GM23248 (cell line): ENCODE data around the gene INSL3.

Experiments
- EZH2 ChIP-seq: fragments of 200-600 bp; sonication (generic); IDR thresholded peaks from 2 replicates; pipeline ENCODE4 v1.6.1; 2018; ENCODE audit warnings: antibody characterized with exemption, mild to moderate bottlenecking; ENCODE audit not compliant: insufficient read depth, poor library complexity, severe bottlenecking
- EZH2phosphoT487 ChIP-seq: fragments of 200-600 bp; sonication (generic); IDR thresholded peaks from 2 replicates; pipeline ENCODE4 v1.6.1; 2018; ENCODE audit warnings: antibody characterized with exemption, moderate library complexity, mild to moderate bottlenecking, low read depth; ENCODE audit not compliant: insufficient read depth

DNA sequence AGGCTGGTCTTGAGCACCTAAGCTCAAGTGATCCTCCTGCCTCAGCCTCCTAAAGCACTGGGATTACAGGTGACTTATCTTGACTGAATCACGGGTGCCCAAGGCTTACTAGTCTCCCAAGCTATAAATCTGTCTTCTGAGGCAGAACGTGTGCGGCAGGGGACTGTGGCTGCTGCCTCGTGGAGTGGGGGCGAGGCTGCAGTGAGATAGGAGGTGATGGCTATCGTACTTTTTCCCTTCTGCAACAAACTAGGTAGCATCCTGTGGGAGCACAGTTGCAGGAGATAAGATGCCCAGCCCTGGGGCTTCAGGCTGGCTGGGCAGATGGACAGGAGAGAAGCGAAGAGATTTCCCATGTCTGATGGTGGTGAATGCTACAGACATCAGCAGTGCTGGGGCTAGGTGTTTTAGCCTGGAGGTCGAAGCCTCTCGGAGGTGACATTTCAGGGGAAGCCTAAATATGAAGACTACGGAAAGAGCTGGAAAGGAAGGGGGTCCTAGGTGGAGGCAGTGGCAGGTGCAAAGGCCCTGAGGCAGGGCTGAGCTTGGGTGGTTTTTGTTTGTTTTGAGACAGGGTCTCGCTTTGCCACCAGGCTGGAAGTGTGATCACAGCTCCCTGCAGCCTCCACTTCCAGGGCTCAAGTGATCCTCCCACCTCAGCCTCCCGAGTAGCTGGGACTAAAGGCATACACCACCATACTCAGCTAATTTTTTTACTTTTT is 19.0 kb downstream of the INSL3 start:
- TF ChIP-seq EZH2phosphoT487: no peak
- TF ChIP-seq EZH2: no peak
